ENCODE data around the gene HAUS7. TPM values are rescaled to one million over a fixed set of nuclear protein-coding genes. Genes with fewer than 3 reads are reported as not detected.

Gene HAUS7
- total and polyA plus RNA-seq, 2 of the 8 experiments (the other 6 are each of a cell fraction or from before 2014, with no cell fraction given) = 45.4 to 54.0 TPM

DNA sequence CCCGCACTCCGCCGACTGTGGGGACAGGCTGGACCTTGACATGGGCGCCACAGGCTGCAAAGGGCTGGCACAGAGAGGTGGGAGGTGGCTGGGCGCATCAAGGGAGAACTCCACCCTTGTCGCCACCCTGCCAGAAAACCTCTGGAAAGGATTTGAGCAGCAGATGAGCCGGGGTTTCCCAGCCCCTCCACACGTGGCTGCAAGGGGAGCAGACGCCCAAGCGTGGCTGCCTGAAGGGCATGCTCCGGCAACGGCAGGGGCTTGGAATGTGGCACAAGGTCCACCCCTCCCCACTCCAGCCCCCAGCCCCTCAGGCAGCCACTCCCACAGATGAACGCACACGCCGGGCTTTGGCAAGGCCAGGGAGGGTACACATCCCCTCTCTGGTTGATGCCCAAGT, 29.0 kb upstream of the HAUS7 start:
- Histone ChIP-seq H3K36me3 (ENCODE audit: control insufficient read depth in 2 of 4, insufficient read depth in 4 of 4, low read length in 3 of 4) (no peaks in the 10 kb centered on the region), H3K4ac (replicated peaks; ENCODE audit: insufficient read length, low read depth, low read length) (no peak overlapping the region), H2BK15ac (ENCODE audit: low read length) (no peak overlapping the region), H3K4me2 (ENCODE audit: insufficient read depth in 1 of 2, low read depth in 2 of 2, low read length in 2 of 2) (no peak overlapping the region), H3K14ac (ENCODE audit: insufficient read length) (no peak overlapping the region), H3K23me2 (ENCODE audit: low read depth, low read length) (peaks cover 2% of the 10 kb centered on the region; the same call in 1 of the 2 replicates), H2BK120ac (replicated peaks; ENCODE audit: low read depth, low read length) (no peak overlapping the region), H4K8ac (ENCODE audit: extremely low read depth, insufficient read depth, low read length) (no peak overlapping the region), H3K56ac (replicated peaks; ENCODE audit: insufficient read length, low read depth, low read length) (no peak overlapping the region), H3K9ac (replicated peaks in 1 of 4; ENCODE audit: extremely low read depth in 1 of 4, low read depth in 3 of 4, low read length in 3 of 4) (no peak overlapping the region), H3K79me2 (ENCODE audit: control insufficient read depth in 1 of 2, insufficient read depth in 2 of 2, low read length in 2 of 2) (no peaks in the 10 kb centered on the region), H2BK20ac (ENCODE audit: low read length) (no peak overlapping the region), H3K4me3 (ENCODE audit: extremely low read depth in 1 of 4, insufficient read depth in 2 of 4, low read depth in 3 of 4, low read length in 4 of 4) (no peak overlapping the region), H3K23ac (ENCODE audit: insufficient read length) (no peak overlapping the region), H4K20me1 (replicated peaks in 1 of 2; ENCODE audit: control insufficient read depth in 1 of 2, insufficient read depth in 2 of 2, low read length in 2 of 2) (peaks cover 0 to 4% of the 10 kb centered on the region in 2 experiments), H2BK12ac (ENCODE audit: low read depth, low read length) (no peak overlapping the region), H3K18ac (ENCODE audit: extremely low read depth, low read length) (no peak overlapping the region), H4K91ac (replicated peaks; ENCODE audit: insufficient read length, low read length) (no peak overlapping the region), H3K79me1 (ENCODE audit: low read depth, low read length) (no peaks in the 10 kb centered on the region), H3K4me1 (replicated peaks in 1 of 4; ENCODE audit: control insufficient read depth in 3 of 4, insufficient read depth in 4 of 4, low read length in 3 of 4) (peaks cover 0 to 6% (median 0%) of the 10 kb centered on the region in 4 experiments; a peak in 2 of 7 replicates), H2AK5ac (ENCODE audit: low read depth, low read length) (no peak overlapping the region), H3K9me3 (ENCODE audit: insufficient read depth in 2 of 2, low read depth in 1 of 2, low read length in 1 of 2) (no peaks in the 10 kb centered on the region), H3K27me3 (replicated peaks in 1 of 4; ENCODE audit: control insufficient read depth in 3 of 4, extremely low read depth in 1 of 4, insufficient read depth in 3 of 4, low read length in 3 of 4) (peaks cover 0 to 2% (median 0%) of the 10 kb centered on the region in 4 experiments; a peak in 1 of 7 replicates), H3K27ac (ENCODE audit: low read depth, low read length) (no peak overlapping the region), H4K5ac (ENCODE audit: insufficient read length, low read depth, low read length) (no peak overlapping the region), H2AFZ (ENCODE audit: low read length) (no peak overlapping the region), H2BK5ac (ENCODE audit: low read depth, low read length) (no peak overlapping the region)
- WGBS, 2 experiments (ENCODE audit: extremely low coverage in 1 of 2, insufficient coverage in 1 of 2, insufficient read length in 1 of 2, insufficient replicate concordance in 2 of 2, low coverage in 1 of 2, low lambda C conversion rate in 2 of 2, missing lambda C conversion rate in 1 of 2) = 90% methylated on average over 7 of the region's 15 CpGs; no CpG with 5 or more reads in 1 of the 2 experiments
- no peak for FAIRE-seq
- POLR2A ChIA-PET (ENCODE audit: partially characterized antibody) = no interaction called here
- CTCF ChIA-PET (ENCODE audit: partially characterized antibody) = interaction anchor here (1.2 to 1.9 kb wide), 4 partner anchors 10 to 169 kb away, joined by 3 to 7 read pairs (median 4); partner anchors contain the start of gene HAUS7
- no peak for DNase-seq (ENCODE audit: low read depth in 1 of 2, low spot score in 2 of 2)
